ENCODE measurements around the gene WNT6.

WNT6 gene

DNA sequence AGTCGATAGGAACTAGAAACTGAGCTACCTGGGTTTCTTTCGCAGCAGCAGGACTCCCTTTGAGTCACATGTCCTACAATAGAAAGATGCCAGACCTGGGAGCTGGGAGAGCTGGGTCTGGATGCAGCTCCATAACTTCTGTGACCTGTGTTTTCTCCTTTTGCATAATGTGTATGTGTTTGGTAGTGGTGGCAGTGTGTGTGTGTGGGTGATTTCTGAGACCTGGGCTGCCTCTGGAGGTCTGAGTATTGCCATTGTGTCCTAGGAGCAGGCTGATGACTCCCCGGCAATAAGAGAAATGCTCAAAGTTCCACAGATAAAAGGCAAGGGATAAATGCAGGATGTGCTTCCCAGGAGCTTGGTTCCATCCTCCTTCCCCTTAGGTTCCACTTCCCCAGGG is 27.5 kb downstream of the WNT6 start:
- DNase-seq (ENCODE audit: low read depth in 1 of 2, low spot score in 1 of 2) = no peak
- TF ChIP-seq JUND (IDR thresholded peaks at IDR 0.05; ENCODE audit: low read depth) = no peak
- in situ Hi-C loops (cut with HindIII; ENCODE audit: low pct_unique_long_range_greater_than_20kb, low sequenced_read_pairs) = no loop called here

DNA sequence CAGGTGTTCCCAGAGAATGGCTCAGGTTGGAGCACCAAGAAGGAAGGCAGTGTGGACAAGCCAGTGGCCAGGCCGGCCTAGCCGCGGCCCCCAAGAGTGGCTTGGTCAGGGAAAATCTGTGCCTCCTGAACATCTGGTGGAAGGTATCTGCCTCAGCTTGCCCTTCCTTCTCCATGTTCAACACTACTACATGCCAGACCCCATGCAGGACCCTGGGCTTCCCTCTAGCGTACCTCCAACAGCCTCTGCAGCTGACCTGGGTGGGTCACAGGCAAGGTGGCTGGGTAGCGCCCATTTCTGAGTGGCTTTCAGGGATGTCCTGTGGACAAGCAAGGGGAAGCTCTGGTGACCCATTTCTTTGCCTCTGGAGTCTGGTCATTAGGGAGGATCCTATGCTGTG is 28.7 kb downstream of the WNT6 start:
- in situ Hi-C loops (cut with HindIII; ENCODE audit: low pct_unique_long_range_greater_than_20kb, low sequenced_read_pairs) = no loop called here

DNA sequence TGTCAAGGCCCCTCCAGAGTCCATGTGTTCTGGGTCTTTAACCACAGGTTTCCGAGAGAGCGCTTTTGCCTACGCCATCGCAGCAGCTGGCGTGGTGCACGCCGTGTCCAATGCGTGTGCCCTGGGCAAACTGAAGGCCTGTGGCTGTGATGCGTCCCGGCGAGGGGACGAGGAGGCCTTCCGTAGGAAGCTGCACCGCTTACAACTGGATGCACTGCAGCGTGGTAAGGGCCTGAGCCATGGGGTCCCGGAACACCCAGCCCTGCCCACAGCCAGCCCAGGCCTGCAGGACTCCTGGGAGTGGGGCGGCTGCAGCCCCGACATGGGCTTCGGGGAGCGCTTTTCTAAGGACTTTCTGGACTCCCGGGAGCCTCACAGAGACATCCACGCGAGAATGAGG is 30.3 kb downstream of the WNT6 start:
- in situ Hi-C loops (cut with HindIII; ENCODE audit: low pct_unique_long_range_greater_than_20kb, low sequenced_read_pairs) = no loop called here
- no peak for DNase-seq (ENCODE audit: low read depth in 1 of 2, low spot score in 1 of 2)
- no peak for TF ChIP-seq JUND (IDR thresholded peaks at IDR 0.05; ENCODE audit: low read depth)

More for the DNA sequence above, 28.7 kb downstream of the WNT6 start:
- no peak for DNase-seq (ENCODE audit: low read depth in 1 of 2, low spot score in 1 of 2)
- TF ChIP-seq JUND (IDR thresholded peaks at IDR 0.05; ENCODE audit: low read depth) = no peak

DNA sequence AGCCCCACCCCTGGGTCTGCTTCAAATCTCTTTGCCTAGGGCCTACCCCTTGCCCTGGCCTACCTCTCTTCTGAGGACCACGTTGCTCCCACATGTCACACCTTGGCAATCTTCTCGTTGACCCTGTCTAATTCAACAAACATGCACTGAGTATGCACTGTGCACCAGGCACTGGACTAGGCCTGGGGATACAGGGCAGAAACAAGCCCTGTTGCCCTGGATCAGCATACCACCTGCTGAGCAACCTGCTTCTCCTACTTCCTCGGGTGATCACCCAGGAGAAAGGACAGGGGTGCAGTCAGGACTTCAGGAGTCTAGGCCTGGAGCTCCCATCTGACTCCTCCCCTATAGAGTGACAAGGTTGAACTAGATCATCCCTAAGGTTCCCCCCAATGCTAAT is 30.8 kb downstream of the WNT6 start:
- in situ Hi-C loops (cut with HindIII; ENCODE audit: low pct_unique_long_range_greater_than_20kb, low sequenced_read_pairs) = no loop called here
- DNase-seq (ENCODE audit: low read depth in 1 of 2, low spot score in 1 of 2) = no peak
- no peak for TF ChIP-seq JUND (IDR thresholded peaks at IDR 0.05; ENCODE audit: low read depth)

DNA sequence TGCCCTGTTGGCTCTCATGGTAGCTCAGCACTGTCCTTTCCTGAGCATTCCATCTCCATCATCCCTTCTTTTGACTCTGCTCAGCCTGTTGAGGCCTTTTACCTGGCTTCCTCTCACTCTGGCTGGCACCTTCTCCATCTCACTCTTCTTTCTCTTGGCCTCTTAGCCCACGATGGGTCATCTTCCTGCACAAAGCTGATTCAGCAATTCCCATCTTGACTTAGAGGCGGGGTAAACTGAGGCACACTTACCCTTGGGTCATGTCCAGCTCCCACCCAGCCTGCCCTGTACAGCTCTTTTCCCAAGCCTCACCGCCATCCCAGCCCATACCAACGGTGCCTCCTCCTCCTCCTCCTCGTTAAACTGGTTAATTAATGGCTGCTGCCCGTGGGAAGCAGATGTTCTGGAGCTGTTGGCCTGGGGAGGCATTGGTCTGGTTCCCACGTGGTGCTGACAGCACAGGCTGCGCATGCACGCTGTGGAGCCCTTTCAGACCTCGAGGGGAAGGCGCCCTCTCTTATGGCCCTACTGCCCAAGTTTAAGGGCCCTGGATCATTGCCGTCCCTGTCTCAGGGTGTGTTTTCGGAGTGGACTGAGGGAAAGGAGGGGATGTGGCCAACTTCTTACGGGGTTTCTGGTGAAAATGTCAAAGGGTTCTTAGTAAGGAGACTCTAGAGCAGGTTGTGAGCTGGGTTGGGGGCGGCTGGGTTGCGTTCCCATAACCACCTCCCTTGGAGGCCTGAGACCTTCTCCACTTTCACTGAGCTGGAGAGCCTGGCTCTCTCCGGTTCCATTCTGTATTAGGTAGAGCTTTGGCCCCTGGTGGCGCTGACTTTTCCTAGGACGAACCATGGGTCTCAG is 31.9 kb downstream of the WNT6 start:
- no peak for TF ChIP-seq JUND (IDR thresholded peaks at IDR 0.05; ENCODE audit: low read depth)
- in situ Hi-C loops (cut with HindIII; ENCODE audit: low pct_unique_long_range_greater_than_20kb, low sequenced_read_pairs) = no loop called here
- DNase-seq (ENCODE audit: low read depth in 1 of 2, low spot score in 1 of 2) = no peak

DNA sequence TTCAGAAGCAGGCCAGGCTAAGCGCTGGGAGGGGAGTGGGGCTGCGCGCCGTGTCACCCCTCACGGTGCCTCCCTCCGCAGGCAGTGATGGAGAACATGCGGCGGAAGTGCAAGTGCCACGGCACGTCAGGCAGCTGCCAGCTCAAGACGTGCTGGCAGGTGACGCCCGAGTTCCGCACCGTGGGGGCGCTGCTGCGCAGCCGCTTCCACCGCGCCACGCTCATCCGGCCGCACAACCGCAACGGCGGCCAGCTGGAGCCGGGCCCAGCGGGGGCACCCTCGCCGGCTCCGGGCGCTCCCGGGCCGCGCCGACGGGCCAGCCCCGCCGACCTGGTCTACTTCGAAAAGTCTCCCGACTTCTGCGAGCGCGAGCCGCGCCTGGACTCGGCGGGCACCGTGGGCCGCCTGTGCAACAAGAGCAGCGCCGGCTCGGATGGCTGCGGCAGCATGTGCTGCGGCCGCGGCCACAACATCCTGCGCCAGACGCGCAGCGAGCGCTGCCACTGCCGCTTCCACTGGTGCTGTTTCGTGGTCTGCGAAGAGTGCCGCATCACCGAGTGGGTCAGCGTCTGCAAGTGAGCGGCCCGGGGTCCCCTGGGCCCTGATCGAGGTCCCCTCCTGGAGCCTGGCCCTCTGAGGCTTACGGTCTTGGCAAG is 33.2 kb downstream of the WNT6 start:
- TF ChIP-seq JUND (IDR thresholded peaks at IDR 0.05; ENCODE audit: low read depth) = no peak
- DNase-seq (ENCODE audit: low read depth in 1 of 2, low spot score in 1 of 2) = peak; percentile 74 to 91
- in situ Hi-C loops (cut with HindIII; ENCODE audit: low pct_unique_long_range_greater_than_20kb, low sequenced_read_pairs) = no loop called here

DNA sequence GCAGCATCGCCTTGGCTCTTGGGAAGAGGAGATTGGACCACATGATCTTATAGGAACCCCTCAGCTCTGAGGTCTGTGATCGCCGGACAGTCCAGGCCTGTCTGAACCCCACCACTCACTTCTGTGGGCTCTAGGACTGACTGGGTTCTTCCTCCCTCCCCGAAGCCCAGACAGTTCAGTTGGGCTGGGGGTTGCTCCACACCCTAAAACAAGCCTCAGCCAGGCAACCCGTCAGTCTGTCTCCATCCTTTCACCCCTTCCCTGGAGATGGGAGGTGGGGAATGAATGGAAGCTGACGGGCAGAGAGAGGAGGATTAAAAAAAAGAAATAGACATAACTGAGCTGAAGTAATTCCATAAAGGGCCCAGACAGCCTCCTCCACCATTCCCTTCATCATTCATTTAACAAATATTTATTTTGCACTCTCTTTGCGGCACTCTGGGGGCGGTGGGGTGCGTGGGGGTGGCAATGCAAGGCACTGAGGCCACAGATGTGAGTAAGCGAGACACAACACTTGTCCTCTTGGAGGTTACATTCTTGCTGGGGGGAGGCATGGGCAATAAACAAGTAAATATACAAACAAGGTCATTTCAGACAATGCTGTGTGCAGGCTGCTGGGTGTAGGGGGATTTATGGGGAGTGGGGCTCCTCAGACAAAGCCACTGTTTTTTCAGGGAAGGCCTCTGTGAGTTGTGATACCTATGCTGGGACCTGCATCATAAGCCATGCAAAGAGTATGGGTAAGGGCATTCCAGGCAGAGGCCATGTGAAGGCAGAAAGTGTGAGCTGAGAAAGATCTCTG is 33.9 kb downstream of the WNT6 start:
- no peak for TF ChIP-seq JUND (IDR thresholded peaks at IDR 0.05; ENCODE audit: low read depth)
- DNase-seq (ENCODE audit: low read depth in 1 of 2, low spot score in 1 of 2) = no peak
- in situ Hi-C loops (cut with HindIII; ENCODE audit: low pct_unique_long_range_greater_than_20kb, low sequenced_read_pairs) = no loop called here

DNA sequence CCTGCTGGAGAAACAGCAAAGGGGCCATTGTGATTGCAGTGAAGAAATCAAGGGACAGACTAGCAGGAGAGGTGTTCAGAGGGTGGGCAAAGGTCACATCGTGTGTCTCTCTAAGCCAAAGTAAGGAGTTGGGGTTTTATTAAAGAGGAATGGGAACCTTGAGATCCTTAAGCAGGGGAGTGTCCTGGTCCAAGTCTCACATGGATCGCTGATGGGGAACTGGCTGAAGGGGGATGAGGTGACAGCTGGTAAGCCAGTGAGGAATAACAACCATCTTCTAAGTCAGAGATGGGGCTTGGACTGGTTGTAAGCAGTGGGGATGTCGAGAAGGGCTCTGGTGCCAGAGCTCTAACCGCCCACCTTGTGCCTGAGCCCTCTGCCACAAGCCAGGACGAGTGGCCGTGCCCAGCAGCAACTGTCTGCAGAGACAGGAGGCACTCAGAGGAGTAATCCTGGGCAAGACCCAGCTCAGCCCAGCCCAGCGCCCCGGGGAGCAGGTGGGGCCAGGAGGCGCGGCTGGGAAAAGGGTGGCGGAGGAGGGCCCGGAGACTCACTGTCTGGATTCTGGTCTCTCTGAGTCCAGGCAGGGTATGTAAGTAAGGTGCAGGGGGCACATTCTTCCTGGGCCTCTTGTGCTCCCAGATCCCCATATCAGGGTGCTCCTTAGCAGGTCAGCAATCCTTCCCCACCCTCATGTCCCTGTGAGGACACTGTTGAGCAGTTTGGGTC is 34.7 kb downstream of the WNT6 start:
- TF ChIP-seq JUND (IDR thresholded peaks at IDR 0.05; ENCODE audit: low read depth) = no peak
- in situ Hi-C loops (cut with HindIII; ENCODE audit: low pct_unique_long_range_greater_than_20kb, low sequenced_read_pairs) = no loop called here
- DNase-seq (ENCODE audit: low read depth in 1 of 2, low spot score in 1 of 2) = no peak

DNA sequence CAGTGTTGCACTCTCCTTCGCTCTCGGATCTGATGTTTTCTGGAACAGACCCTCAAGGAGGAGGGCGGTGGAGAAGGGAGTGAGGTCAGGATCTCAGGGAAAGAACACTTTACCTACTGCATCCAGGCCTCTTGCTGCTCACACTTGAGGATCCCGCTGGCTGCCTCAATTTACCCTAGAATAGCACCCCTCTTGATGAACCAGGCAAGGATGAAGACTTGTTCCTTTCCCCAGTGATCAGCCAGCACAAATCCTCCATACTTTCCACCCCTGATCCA is 35.2 kb downstream of the WNT6 start:
- in situ Hi-C loops (cut with HindIII; ENCODE audit: low pct_unique_long_range_greater_than_20kb, low sequenced_read_pairs) = no loop called here
- no peak for DNase-seq (ENCODE audit: low read depth in 1 of 2, low spot score in 1 of 2)
- TF ChIP-seq JUND (IDR thresholded peaks at IDR 0.05; ENCODE audit: low read depth) = no peak

DNA sequence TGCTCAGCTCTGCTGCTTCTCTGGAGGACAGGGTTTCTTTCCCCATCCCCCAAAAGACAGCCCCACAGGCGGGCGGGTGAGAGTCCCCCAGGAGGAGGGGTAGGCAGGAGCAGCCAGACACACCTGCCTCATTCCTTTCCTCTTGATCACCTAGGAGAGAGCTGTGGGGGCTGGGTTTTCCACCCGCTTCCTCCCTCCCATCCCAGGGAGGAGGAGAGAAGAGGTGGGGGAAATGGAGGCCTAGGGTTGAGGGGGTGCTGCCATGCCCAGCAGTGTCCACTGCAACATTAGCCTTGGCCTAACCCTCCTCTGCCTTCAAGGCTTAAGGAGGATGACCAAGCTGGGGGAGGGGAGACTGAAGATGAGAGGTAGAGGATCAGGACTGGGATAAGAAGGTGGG is 35.7 kb downstream of the WNT6 start:
- in situ Hi-C loops (cut with HindIII; ENCODE audit: low pct_unique_long_range_greater_than_20kb, low sequenced_read_pairs) = no loop called here
- no peak for TF ChIP-seq JUND (IDR thresholded peaks at IDR 0.05; ENCODE audit: low read depth)
- DNase-seq (ENCODE audit: low read depth in 1 of 2, low spot score in 1 of 2) = no peak

DNA sequence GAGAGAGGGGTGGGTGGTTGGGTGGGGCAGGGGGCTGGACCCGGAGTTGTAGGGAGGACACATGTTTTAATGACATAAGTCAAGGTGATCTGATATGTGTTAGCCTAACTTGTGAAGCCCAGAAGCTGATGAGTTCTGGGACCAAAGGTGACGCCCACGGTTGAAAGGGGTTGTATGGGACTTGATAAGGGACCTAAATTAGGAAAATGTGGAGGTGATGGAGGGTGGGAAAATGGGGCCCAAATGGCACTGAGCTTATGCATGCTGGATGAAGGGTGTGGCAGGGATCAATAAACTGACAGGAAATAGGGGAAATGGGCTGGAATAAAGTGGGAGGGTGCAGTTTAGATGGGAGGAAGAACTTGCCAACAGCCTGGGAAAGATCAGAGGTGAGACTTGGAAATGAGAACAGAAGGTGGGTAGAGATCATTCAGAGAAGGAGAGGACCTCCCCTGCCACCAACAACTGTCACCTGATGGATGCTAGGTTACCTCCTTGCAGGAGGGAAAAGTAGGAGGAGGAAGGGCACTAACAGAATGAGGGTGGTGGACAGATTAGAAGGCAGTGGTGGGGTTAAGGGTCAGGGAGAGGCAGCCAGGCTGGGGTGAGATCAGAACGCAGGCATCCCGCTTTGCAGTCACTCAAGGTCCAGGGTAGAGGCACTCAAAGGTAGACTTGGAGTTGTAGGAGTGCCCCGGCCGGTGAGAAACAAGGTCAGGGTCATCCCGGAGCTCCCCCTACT is 36.3 kb downstream of the WNT6 start:
- no peak for DNase-seq (ENCODE audit: low read depth in 1 of 2, low spot score in 1 of 2)
- in situ Hi-C loops (cut with HindIII; ENCODE audit: low pct_unique_long_range_greater_than_20kb, low sequenced_read_pairs) = no loop called here
- TF ChIP-seq JUND (IDR thresholded peaks at IDR 0.05; ENCODE audit: low read depth) = no peak

All from T47D (cell line).